ENCODE measurements around the gene NEURL1. TPM values are rescaled to one million over a fixed set of nuclear protein-coding genes. Genes with fewer than 3 reads are reported as not detected.
A peak's percentile ranks its signal among the peaks of the same experiment; 100 is the strongest.

The NEURL1 gene
- total and polyA plus RNA-seq, 10 of the 15 experiments (the other 5 are each of a cell fraction or from before 2014, with no cell fraction given) = 0.02 to 0.05 (median 0.05) TPM; not detected in 6

DNA sequence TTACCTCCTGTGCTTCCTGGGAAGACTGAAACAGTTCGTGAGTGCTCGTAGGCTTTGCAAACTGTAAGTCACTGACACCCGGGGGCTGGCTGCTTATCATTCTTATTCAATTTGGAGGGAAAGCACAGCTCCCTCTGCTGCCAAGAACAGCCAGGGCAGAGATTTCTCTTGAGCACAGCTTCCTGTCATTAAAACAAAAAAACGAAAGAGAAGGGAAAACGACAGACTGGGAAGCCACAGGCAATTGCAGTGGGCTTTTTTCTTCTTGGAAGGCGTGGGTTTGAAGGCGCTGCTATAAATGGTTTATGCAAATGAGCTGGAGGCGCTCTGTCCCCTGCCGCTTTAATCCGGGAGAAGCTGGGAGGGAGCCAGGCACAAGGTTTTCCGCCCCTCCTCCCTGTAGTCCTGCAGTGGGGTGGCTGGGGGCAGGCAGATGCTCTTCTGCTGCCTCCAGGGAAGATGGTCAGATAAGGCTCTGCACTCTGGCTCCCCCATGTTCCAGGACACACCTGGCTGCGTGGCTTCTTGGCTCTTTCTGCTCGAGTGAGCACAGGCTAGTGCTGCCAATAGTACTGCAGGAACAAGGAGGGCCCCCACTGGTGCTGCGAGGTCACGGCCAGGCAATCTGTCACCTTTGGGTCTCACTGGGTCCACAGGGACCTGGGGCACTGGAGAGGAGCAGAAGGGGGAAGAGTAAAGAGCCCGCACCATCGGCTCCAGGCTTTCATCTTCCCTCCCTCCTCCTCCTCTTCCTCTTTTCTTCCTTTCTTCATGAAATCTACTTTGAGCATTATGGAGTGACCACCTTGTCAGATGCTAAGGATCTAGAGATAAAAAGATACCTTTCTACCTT is 49.5 kb downstream of the NEURL1 start (continued):
- TF ChIP-seq, protein P1, sequence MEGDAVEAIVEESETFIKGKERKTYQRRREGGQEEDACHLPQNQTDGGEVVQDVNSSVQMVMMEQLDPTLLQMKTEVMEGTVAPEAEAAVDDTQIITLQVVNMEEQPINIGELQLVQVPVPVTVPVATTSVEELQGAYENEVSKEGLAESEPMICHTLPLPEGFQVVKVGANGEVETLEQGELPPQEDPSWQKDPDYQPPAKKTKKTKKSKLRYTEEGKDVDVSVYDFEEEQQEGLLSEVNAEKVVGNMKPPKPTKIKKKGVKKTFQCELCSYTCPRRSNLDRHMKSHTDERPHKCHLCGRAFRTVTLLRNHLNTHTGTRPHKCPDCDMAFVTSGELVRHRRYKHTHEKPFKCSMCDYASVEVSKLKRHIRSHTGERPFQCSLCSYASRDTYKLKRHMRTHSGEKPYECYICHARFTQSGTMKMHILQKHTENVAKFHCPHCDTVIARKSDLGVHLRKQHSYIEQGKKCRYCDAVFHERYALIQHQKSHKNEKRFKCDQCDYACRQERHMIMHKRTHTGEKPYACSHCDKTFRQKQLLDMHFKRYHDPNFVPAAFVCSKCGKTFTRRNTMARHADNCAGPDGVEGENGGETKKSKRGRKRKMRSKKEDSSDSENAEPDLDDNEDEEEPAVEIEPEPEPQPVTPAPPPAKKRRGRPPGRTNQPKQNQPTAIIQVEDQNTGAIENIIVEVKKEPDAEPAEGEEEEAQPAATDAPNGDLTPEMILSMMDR (IDR thresholded peaks at IDR 0.05 in 2 of 3, conservative IDR thresholded peaks at IDR 0.05 in 1 of 3; ENCODE audit: control insufficient read depth in 2 of 3, extremely low read depth in 1 of 3, insufficient read depth in 1 of 3, low read depth in 3 of 3, low read length in 3 of 3) = peak; percentile 28 to 56 (median 45)
- TF ChIP-seq ATF7 (IDR thresholded peaks at IDR 0.05; ENCODE audit: low read depth) (no peak), MEF2A (IDR thresholded peaks at IDR 0.05; ENCODE audit: insufficient read depth, low read depth, low read length) (0 out of 2 replicates have a peak, but pooled peaks have one; percentile 49), RAD21 (IDR thresholded peaks at IDR 0.05; ENCODE audit: insufficient read depth, low read depth, low read length) (peak; percentile 33; the same call in 1 of the 2 replicates), EGR1 (IDR thresholded peaks at IDR 0.05; ENCODE audit: borderline replicate concordance in 1 of 2, low read depth in 2 of 2, low read length in 2 of 2) (peak in 1 of 2 experiments; percentile 38; a peak in 1 of 3 replicates), BCL11A (IDR thresholded peaks at IDR 0.05; ENCODE audit: low read depth, low read length) (no peak), POU2F2 (IDR thresholded peaks at IDR 0.05; ENCODE audit: borderline replicate concordance, low read depth, low read length) (peak; percentile 78; the same call in 2 of the 3 replicates), IKZF1 (conservative IDR thresholded peaks at IDR 0.05) (peak; percentile 65; the same call in 1 of the 2 replicates)
- TF ChIP-seq, protein P2, sequence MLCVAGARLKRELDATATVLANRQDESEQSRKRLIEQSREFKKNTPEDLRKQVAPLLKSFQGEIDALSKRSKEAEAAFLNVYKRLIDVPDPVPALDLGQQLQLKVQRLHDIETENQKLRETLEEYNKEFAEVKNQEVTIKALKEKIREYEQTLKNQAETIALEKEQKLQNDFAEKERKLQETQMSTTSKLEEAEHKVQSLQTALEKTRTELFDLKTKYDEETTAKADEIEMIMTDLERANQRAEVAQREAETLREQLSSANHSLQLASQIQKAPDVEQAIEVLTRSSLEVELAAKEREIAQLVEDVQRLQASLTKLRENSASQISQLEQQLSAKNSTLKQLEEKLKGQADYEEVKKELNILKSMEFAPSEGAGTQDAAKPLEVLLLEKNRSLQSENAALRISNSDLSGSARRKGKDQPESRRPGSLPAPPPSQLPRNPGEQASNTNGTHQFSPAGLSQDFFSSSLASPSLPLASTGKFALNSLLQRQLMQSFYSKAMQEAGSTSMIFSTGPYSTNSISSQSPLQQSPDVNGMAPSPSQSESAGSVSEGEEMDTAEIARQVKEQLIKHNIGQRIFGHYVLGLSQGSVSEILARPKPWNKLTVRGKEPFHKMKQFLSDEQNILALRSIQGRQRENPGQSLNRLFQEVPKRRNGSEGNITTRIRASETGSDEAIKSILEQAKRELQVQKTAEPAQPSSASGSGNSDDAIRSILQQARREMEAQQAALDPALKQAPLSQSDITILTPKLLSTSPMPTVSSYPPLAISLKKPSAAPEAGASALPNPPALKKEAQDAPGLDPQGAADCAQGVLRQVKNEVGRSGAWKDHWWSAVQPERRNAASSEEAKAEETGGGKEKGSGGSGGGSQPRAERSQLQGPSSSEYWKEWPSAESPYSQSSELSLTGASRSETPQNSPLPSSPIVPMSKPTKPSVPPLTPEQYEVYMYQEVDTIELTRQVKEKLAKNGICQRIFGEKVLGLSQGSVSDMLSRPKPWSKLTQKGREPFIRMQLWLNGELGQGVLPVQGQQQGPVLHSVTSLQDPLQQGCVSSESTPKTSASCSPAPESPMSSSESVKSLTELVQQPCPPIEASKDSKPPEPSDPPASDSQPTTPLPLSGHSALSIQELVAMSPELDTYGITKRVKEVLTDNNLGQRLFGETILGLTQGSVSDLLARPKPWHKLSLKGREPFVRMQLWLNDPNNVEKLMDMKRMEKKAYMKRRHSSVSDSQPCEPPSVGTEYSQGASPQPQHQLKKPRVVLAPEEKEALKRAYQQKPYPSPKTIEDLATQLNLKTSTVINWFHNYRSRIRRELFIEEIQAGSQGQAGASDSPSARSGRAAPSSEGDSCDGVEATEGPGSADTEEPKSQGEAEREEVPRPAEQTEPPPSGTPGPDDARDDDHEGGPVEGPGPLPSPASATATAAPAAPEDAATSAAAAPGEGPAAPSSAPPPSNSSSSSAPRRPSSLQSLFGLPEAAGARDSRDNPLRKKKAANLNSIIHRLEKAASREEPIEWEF (IDR thresholded peaks at IDR 0.05; ENCODE audit: insufficient replicate concordance, low read depth, low read length) = no peak

All from GM12878 (cell line).